ENCODE results near the gene LYL1. TPM values are rescaled to one million over a fixed set of nuclear protein-coding genes. Genes with fewer than 3 reads are reported as not detected.

The LYL1 gene
- total and polyA plus RNA-seq, 2 of the 4 experiments (the other 2 are of a cell fraction): 0.36 to 0.39 TPM

- POLR2A ChIA-PET (ENCODE audit: unreplicated experiment): no interaction called here
- Histone ChIP-seq H4K20me1 (ENCODE audit: insufficient read depth, low read length) (peaks cover 33% of the 10 kb centered on the region), H3K56ac (ENCODE audit: extremely low read depth, insufficient read depth, low read length) (no peak overlapping the region), H2AK9ac (replicated peaks; ENCODE audit: low read depth, low read length, poor library complexity) (no peak overlapping the region), H3K9ac (ENCODE audit: low read depth, low read length) (no peak overlapping the region), H2BK120ac (ENCODE audit: low read depth, low read length) (no peak overlapping the region), H3K4me3 (ENCODE audit: insufficient read depth, low read depth, low read length) (no peak overlapping the region), H4K8ac (ENCODE audit: low read depth in 2 of 2, low read length in 2 of 2) (no peak overlapping the region), H2BK20ac (ENCODE audit: low read depth, low read length) (no peak overlapping the region), H3K18ac (ENCODE audit: low read depth, low read length) (no peak overlapping the region), H3K27ac (ENCODE audit: insufficient read depth, low read length) (no peak overlapping the region), H3K4me1 (ENCODE audit: control insufficient read depth, insufficient read depth, low read length) (peaks cover 10% of the 10 kb centered on the region), H3K79me1 (ENCODE audit: low read depth in 1 of 2, low read length in 2 of 2) (peaks cover 40 to 75% of the 10 kb centered on the region in 2 experiments), H3K27me3 (ENCODE audit: control insufficient read depth, insufficient read depth, low read length) (no peaks in the 10 kb centered on the region), H4K5ac (ENCODE audit: low read depth, low read length) (no peak overlapping the region), H2BK15ac (ENCODE audit: low read depth, low read length) (no peak overlapping the region), H3K14ac (replicated peaks; ENCODE audit: low read depth, low read length) (no peak overlapping the region), H3K36me3 (ENCODE audit: control insufficient read depth, insufficient read depth, low read length) (peaks cover 12% of the 10 kb centered on the region), H2AFZ (replicated peaks; ENCODE audit: low read length, poor library complexity) (no peak overlapping the region), H4K91ac (ENCODE audit: insufficient read depth, low read depth, low read length) (no peak overlapping the region), H3K9me3 (ENCODE audit: control insufficient read depth, insufficient read depth, low read length) (no peaks in the 10 kb centered on the region), H3K23ac (ENCODE audit: low read depth, low read length) (no peak overlapping the region), H2BK5ac (ENCODE audit: low read depth, low read length, poor library complexity, severe bottlenecking) (no peak overlapping the region), H3K4me2 (ENCODE audit: low read depth, low read length) (no peak overlapping the region), H2AK5ac (ENCODE audit: low read depth, low read length) (no peak overlapping the region), H3K4ac (ENCODE audit: low read depth, low read length) (no peak overlapping the region), H3K9me1 (ENCODE audit: insufficient read depth, low read length) (no peaks in the 10 kb centered on the region)
- CTCF ChIA-PET: no interaction called here
- TF ChIP-seq CHD1 (IDR thresholded peaks at IDR 0.05; ENCODE audit: low read depth, low read length) (no peak), BHLHE40 (IDR thresholded peaks at IDR 0.05; ENCODE audit: low read depth, low read length) (no peak)
- intact Hi-C loops (cut with micrococcal nuclease) (no loop called here), dilution Hi-C loops (cut with HindIII; ENCODE audit: low sequenced_read_pairs, unreplicated experiment) (no loop called here), in situ Hi-C loops (cut with MboI; ENCODE audit: low sequenced_read_pairs) (no loop called here)
- no CpG with 5 or more reads among the region's 5 CpGs for WGBS, 2 experiments (ENCODE audit: extremely low coverage in 2 of 2, insufficient read length in 1 of 2)
- BruUV-seq (replicated peaks): no TSS peak
- DNase-seq (no peak), ATAC-seq (ENCODE audit: low read depth) (no peak)
These were observed 36.4 kb downstream of the LYL1 start for GRCh38 chr19:13066226-13066625.
